Mucosa of stomach (tissue), 1 donor: ENCODE measurements around the gene OR2C3.

Experiments
- H3K27me3 ChIP-seq: one replicate; pipeline ENCODE4 v1.7.0; 2013; ENCODE audit warnings: mild to moderate bottlenecking, low read length; ENCODE audit not compliant: control insufficient read depth, insufficient read depth
- H3K36me3 ChIP-seq: one replicate; pipeline ENCODE4 v1.7.0; 2013; ENCODE audit warnings: low read length; ENCODE audit not compliant: control insufficient read depth, insufficient read depth
- H3K4me1 ChIP-seq: one replicate; pipeline ENCODE4 v1.7.0; 2013; ENCODE audit warnings: mild to moderate bottlenecking, low read length; ENCODE audit not compliant: control insufficient read depth, insufficient read depth
- H3K4me3 ChIP-seq: one replicate; pipeline ENCODE4 v1.7.0; 2013; ENCODE audit warnings: low read length
- H3K9ac ChIP-seq: one replicate; pipeline ENCODE4 v1.7.0; 2013; ENCODE audit warnings: mild to moderate bottlenecking, low read length, moderate library complexity
- H3K9me3 ChIP-seq: one replicate; pipeline ENCODE4 v1.7.0; 2013; ENCODE audit warnings: mild to moderate bottlenecking, low read length, moderate library complexity; ENCODE audit not compliant: control insufficient read depth
- donor health status: Pancreatic carcinoma.

OR2C3 gene

DNA sequence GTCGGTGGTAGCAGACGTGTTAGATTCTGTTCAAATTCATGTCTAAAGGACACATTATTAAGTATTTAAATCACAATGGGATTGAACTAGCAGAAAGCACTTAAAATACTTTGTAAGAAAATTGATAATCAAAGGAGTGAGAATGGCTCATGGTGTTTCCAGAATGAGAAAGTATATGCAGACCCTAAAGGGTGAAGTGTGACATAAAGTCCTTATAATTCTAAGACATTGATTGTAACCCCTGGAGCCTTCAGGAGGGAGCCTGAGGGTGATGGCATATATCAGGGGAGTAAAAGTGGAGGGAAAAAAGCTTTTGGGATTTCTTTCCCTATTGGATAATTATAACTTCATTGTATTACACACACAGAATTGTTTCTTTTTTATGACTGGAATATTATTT lies at the start of gene OR2C3:
TSS of gene OR2C3 (minus strand) at position 101 of the 400 bp plus-strand sequence. CDS start 3,929 bp downstream, outside the sequence.
- H3K9ac ChIP-seq, result no peak within 1 kb of the TSS
- no peak within 1 kb of the TSS for H3K4me3 ChIP-seq
- no peaks in the 10 kb centered on the region for H3K27me3 ChIP-seq
- H3K9me3 ChIP-seq, result no peaks in the 10 kb centered on the region
- H3K4me1 ChIP-seq, result no peaks in the 10 kb centered on the region
- H3K36me3 ChIP-seq, result no peaks in the 10 kb centered on the region

DNA sequence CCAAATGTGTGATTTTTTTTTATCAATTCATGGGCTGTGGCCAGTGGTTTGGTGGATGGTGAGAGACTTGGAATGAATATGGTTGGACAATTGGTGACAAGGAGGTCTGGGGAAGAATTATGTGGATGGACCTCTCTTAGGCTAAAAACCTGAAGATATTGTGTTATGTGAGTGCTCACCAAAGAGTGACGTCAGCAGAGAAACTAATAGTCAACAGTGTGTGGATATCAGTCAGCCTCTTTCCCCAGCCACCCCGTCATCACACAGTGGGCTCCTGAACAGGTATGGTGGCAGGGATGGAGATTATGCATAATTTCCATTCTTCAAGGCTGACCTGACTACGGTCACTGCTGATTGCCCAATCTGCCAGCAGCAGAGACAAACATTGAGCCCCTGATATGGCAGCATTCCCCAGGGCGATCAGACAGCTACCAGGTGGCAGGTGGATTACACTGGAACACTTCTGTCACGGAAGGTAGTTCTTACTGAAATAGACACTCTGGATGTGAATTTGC lies 42.8 kb upstream of the OR2C3 start:
- Histone ChIP-seq H3K9me3 (no peaks in the 10 kb centered on the region), H3K4me3 (no peak overlapping the region), H3K27me3 (no peaks in the 10 kb centered on the region)

DNA sequence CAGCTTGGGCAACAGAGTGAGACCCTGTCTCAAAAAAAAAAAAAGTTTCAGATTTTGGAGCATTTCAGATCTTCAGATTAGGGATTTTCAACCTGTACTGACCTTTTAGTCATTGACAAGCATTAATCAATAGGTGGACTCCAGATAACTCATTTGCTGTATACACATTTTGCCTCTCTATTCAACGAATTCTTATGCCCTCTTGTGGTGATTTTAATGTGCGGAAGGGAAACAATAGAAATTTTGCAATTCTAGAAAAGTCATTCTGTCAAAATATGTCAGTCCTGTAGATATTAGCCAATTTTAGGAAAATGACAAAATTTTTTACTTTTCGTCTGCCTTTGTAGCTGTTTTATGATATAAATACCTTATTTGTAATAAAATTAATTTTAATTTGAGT lies 40.3 kb upstream of the OR2C3 start:
- Histone ChIP-seq H3K27me3 (no peaks in the 10 kb centered on the region), H3K4me1 (no peaks in the 10 kb centered on the region), H3K36me3 (no peaks in the 10 kb centered on the region), H3K9me3 (no peaks in the 10 kb centered on the region), H3K9ac (no peak overlapping the region), H3K4me3 (no peak overlapping the region)

More for the DNA sequence above, 42.8 kb upstream of the OR2C3 start:
- H3K4me1 ChIP-seq, result no peaks in the 10 kb centered on the region
- no peak overlapping the region for H3K9ac ChIP-seq
- no peaks in the 10 kb centered on the region for H3K36me3 ChIP-seq

DNA sequence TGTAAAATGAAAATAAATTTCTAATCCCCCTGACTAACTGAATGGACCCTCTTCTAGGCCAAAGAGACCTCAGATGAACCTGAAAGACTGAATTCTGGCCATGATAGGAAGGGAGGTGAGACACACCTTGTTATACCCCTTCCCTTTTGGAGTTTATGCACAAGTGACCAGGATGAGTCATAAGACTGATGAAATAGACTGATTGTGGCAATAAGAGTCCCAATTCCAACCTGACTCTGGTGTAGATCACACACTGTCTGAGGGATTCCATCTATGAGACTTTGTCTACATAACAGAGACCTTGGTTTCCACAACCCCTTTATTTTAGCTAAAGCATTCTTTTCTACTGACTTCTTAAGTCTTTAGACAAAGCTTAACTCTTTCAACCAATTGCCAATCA lies 38.4 kb upstream of the OR2C3 start:
- H3K27me3 ChIP-seq, result no peaks in the 10 kb centered on the region
- no peaks in the 10 kb centered on the region for H3K9me3 ChIP-seq
- H3K4me3 ChIP-seq, result no peak overlapping the region
- no peaks in the 10 kb centered on the region for H3K36me3 ChIP-seq
- H3K4me1 ChIP-seq, result no peaks in the 10 kb centered on the region
- H3K9ac ChIP-seq, result no peak overlapping the region

DNA sequence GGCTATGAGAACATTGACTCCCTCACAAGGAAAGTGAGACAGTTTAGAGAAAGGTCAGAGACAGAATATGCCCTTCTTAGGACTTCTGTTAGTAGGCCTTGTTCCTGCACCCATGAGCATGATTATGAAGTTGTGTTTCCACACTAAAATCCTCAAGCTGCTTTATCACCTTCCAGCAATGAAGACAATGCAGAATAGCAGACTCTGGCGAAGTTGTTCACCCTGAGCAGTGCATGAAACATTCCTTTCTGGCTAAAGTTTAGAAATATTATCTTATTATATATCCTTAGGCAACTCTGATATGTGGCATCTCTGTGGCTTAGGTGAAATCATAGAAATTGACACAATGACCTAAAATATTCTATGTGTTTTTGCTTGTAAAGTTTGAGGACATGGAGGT lies 38.0 kb upstream of the OR2C3 start:
- Histone ChIP-seq H3K36me3 (no peaks in the 10 kb centered on the region), H3K4me1 (no peaks in the 10 kb centered on the region), H3K4me3 (no peak overlapping the region), H3K27me3 (no peaks in the 10 kb centered on the region), H3K9me3 (no peaks in the 10 kb centered on the region), H3K9ac (no peak overlapping the region)

DNA sequence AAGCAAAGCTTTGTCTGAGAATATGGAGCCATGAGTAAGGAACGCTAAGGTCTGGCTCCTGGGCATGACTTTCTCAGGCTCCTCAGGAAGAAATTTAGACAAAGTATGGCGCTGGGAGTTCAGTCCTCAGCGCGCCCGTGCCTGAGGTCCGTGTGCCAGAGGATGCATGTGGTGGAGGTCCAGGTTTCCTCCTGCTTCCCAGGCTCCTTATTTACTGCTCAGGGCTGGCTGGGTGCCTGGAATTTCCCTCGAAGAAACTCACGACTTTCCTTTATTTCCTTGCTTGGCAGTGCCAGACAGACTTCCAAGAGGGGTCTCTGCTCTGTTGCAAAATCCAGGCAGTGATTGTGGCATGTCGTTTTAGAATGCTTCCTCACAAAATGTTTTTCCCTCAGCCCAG lies 26.0 kb upstream of the OR2C3 start:
- H3K36me3 ChIP-seq, result no peaks in the 10 kb centered on the region
- no peaks in the 10 kb centered on the region for H3K4me1 ChIP-seq
- no peaks in the 10 kb centered on the region for H3K9me3 ChIP-seq
- no peak overlapping the region for H3K9ac ChIP-seq
- no peak overlapping the region for H3K4me3 ChIP-seq
- no peaks in the 10 kb centered on the region for H3K27me3 ChIP-seq

DNA sequence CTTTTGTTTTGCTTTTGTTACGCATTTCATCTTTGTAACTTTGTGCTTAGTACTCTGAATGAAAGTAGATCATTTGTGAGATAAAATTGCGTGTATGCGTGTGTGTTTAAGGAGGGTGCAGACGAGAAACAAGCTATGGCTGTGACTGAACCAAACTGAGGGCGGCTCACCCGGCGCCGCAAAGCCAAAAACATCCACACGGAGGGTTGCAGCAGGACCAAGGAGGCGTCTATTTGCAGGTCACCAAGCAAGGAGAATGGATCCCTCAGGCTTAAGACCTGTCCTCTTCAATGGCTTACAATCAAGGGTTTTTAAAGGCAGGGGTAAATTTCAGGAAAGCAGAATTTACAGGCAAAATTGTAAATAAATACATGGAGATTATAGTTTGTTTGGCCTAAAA lies 25.5 kb upstream of the OR2C3 start:
- no peak overlapping the region for H3K4me3 ChIP-seq
- no peak overlapping the region for H3K9ac ChIP-seq
- H3K4me1 ChIP-seq, result no peaks in the 10 kb centered on the region
- no peaks in the 10 kb centered on the region for H3K36me3 ChIP-seq
- no peaks in the 10 kb centered on the region for H3K27me3 ChIP-seq
- no peaks in the 10 kb centered on the region for H3K9me3 ChIP-seq

DNA sequence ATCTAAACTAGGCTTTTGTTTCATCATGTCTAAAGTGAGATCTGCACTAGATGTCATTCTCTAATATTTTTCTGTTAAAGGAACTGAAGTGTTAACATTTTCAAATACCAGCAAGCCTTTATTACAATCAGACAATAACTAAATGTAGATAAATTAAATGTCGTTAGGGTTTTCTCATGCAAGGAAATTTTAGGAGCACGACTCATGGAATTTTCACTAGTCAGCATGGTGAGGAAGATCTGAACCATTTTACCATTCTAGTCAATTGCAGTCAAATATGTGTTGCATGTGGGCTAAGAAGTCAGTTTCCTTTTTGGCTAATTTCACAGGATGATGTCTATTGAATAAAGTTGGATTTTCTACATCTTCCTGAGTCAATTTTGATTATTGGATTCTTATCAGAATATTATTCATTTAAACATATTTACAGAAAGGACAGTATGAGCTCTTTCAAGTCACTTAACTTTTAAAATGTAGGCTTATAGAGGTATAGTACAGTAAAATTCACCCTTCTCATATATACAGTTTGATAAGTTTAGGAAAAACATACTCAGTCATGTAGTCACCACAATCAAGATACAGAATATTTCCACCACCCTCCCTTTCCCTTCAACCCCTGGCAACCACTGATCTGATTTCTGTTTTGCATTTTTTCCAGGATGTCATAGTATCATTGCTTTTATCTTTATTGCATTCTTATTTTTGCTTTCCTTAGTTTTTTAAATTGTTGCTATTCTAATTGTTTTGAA lies 21.9 kb upstream of the OR2C3 start:
- Histone ChIP-seq H3K4me3 (no peak overlapping the region), H3K9ac (no peak overlapping the region), H3K36me3 (no peaks in the 10 kb centered on the region), H3K9me3 (no peaks in the 10 kb centered on the region), H3K4me1 (no peaks in the 10 kb centered on the region), H3K27me3 (no peaks in the 10 kb centered on the region)

DNA sequence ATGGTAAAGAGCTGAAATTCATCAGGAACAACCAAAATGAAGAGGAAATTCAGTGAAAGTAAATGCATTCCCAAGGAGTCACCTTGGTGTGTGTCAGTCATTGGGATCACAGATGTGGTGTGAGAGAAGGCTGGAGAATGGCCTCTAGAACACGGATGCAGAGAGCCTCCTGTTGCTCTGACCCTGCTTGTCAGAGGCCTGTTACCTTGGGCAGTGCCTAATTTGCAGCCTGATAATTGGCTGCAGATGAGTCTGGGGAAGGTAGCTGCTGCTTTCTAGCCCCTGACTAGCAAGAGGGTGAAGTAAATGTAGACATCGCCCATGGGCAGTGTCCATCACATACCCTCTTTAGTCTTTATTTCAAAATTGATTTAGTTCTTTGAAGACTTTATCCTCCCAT lies 16.0 kb upstream of the OR2C3 start:
- Histone ChIP-seq H3K27me3 (no peaks in the 10 kb centered on the region), H3K9me3 (no peaks in the 10 kb centered on the region), H3K36me3 (no peaks in the 10 kb centered on the region), H3K4me1 (no peaks in the 10 kb centered on the region), H3K4me3 (no peak overlapping the region), H3K9ac (no peak overlapping the region)

DNA sequence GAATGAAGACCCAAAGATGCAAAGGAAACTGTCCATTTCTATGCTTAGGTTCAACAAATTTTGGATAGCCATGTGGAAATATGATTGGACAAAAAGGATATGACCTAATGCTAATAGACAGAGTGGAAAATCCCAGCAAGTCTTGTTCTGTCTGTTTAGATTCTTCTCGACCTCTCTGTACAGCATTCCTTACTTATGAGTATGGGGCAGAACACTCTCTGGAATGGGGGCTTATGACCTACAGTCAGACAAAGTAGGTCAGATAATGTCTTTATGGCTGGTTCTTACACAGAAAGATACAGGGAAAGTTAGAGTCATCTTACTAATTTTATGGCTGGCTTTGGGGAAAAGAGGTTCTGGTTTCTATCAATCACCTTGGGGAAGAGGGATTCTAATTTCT lies 15.5 kb upstream of the OR2C3 start:
- no peak overlapping the region for H3K4me3 ChIP-seq
- no peaks in the 10 kb centered on the region for H3K36me3 ChIP-seq
- H3K9me3 ChIP-seq, result no peaks in the 10 kb centered on the region
- H3K27me3 ChIP-seq, result no peaks in the 10 kb centered on the region
- no peaks in the 10 kb centered on the region for H3K4me1 ChIP-seq
- H3K9ac ChIP-seq, result no peak overlapping the region

DNA sequence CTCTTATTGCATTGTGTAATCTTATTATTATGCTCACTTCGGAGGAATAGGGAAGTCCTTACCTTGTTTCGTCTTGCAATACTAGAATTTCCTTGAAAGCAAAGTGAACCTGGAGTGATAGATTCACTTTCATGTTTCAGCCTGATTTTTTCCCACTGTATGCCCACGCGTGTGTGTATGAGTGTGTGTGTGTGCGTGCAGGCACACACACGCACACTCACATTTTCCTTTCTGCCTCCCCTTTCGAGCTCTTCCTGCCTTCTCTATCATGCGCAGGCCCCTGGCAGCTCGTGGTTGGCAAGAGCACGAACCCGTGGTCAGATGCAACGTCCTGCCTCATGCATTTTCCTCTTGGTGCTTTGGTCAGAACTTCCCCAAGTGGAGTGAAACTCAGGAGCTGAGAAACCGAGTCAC lies 12.5 kb upstream of the OR2C3 start, which contains the start of gene GCSAML:
TSS of gene GCSAML (plus strand) at position 366 of the 414 bp plus-strand sequence. CDS start 58 bp downstream, outside the sequence.
- no peaks in the 10 kb centered on the region for H3K36me3 ChIP-seq
- H3K9ac ChIP-seq, result no peak within 1 kb of the TSS
- H3K9me3 ChIP-seq, result no peaks in the 10 kb centered on the region
- H3K27me3 ChIP-seq, result no peaks in the 10 kb centered on the region
- no peaks in the 10 kb centered on the region for H3K4me1 ChIP-seq
- no peak within 1 kb of the TSS for H3K4me3 ChIP-seq

DNA sequence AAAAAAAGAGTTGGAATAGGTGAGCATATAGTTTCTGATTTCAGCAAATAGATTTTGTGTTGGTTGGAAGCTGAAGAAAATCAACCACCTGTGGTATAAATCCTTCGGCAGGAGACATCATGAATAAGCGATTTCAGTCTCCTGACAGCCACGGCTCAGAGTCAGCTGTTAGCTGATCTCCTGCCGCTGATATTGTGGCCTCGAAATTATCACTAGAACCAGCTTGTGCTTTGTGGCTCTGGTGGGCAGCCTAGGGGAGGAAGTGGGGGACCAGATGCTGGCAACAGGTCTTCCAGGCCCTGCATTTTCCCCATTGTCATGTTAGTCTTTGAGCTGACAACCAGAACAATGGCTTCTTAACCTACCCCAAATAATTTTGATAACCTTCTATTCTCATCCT lies 11.9 kb upstream of the OR2C3 start:
- Histone ChIP-seq H3K36me3 (no peaks in the 10 kb centered on the region), H3K4me3 (no peak overlapping the region), H3K4me1 (no peaks in the 10 kb centered on the region), H3K9me3 (no peaks in the 10 kb centered on the region), H3K27me3 (no peaks in the 10 kb centered on the region), H3K9ac (no peak overlapping the region)
